ENCODE measurements around the gene SSBP4. TPM values are rescaled to one million over a fixed set of nuclear protein-coding genes. Genes with fewer than 3 reads are reported as not detected.

SSBP4 gene
- total and polyA plus RNA-seq, 9 of the 15 experiments (the other 6 are each of a cell fraction or from before 2014, with no cell fraction given) = 1.1 to 189 (median 39.0) TPM

DNA sequence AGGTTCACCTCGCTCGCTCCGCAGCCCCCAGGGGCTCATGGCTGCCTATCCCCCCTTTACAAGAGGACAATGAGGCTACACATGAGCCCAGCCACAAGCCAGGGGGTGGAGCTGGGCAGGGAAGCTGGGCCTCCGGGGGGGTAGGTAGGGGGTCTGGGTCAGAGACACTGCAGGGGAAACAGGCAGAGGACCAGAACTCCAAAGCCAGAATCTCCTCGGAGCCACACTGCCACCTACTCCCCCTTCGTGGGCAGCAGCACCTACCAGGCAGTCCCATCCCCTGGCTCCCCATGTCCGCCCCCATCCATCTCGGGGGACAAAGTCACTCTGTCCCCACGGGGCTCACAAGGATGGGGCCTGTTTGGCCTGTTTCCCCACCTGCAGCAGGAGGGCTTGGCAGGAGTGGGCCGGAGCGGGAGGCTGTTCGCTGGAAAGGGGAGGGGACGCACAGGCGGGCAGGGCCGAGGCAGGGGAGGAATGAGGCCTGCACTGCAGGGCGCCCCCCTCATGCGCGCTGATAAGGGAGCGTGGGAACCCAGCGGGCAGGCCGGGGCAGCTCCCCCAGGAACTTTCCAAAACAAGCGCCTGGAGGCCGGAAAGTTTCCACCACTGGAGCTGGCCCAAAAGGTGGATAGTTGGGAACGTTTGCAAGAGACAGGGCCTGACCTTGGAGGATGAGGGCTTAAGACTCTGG lies 19.3 kb downstream of the SSBP4 start (continued):
- TF ChIP-seq, protein P1, sequence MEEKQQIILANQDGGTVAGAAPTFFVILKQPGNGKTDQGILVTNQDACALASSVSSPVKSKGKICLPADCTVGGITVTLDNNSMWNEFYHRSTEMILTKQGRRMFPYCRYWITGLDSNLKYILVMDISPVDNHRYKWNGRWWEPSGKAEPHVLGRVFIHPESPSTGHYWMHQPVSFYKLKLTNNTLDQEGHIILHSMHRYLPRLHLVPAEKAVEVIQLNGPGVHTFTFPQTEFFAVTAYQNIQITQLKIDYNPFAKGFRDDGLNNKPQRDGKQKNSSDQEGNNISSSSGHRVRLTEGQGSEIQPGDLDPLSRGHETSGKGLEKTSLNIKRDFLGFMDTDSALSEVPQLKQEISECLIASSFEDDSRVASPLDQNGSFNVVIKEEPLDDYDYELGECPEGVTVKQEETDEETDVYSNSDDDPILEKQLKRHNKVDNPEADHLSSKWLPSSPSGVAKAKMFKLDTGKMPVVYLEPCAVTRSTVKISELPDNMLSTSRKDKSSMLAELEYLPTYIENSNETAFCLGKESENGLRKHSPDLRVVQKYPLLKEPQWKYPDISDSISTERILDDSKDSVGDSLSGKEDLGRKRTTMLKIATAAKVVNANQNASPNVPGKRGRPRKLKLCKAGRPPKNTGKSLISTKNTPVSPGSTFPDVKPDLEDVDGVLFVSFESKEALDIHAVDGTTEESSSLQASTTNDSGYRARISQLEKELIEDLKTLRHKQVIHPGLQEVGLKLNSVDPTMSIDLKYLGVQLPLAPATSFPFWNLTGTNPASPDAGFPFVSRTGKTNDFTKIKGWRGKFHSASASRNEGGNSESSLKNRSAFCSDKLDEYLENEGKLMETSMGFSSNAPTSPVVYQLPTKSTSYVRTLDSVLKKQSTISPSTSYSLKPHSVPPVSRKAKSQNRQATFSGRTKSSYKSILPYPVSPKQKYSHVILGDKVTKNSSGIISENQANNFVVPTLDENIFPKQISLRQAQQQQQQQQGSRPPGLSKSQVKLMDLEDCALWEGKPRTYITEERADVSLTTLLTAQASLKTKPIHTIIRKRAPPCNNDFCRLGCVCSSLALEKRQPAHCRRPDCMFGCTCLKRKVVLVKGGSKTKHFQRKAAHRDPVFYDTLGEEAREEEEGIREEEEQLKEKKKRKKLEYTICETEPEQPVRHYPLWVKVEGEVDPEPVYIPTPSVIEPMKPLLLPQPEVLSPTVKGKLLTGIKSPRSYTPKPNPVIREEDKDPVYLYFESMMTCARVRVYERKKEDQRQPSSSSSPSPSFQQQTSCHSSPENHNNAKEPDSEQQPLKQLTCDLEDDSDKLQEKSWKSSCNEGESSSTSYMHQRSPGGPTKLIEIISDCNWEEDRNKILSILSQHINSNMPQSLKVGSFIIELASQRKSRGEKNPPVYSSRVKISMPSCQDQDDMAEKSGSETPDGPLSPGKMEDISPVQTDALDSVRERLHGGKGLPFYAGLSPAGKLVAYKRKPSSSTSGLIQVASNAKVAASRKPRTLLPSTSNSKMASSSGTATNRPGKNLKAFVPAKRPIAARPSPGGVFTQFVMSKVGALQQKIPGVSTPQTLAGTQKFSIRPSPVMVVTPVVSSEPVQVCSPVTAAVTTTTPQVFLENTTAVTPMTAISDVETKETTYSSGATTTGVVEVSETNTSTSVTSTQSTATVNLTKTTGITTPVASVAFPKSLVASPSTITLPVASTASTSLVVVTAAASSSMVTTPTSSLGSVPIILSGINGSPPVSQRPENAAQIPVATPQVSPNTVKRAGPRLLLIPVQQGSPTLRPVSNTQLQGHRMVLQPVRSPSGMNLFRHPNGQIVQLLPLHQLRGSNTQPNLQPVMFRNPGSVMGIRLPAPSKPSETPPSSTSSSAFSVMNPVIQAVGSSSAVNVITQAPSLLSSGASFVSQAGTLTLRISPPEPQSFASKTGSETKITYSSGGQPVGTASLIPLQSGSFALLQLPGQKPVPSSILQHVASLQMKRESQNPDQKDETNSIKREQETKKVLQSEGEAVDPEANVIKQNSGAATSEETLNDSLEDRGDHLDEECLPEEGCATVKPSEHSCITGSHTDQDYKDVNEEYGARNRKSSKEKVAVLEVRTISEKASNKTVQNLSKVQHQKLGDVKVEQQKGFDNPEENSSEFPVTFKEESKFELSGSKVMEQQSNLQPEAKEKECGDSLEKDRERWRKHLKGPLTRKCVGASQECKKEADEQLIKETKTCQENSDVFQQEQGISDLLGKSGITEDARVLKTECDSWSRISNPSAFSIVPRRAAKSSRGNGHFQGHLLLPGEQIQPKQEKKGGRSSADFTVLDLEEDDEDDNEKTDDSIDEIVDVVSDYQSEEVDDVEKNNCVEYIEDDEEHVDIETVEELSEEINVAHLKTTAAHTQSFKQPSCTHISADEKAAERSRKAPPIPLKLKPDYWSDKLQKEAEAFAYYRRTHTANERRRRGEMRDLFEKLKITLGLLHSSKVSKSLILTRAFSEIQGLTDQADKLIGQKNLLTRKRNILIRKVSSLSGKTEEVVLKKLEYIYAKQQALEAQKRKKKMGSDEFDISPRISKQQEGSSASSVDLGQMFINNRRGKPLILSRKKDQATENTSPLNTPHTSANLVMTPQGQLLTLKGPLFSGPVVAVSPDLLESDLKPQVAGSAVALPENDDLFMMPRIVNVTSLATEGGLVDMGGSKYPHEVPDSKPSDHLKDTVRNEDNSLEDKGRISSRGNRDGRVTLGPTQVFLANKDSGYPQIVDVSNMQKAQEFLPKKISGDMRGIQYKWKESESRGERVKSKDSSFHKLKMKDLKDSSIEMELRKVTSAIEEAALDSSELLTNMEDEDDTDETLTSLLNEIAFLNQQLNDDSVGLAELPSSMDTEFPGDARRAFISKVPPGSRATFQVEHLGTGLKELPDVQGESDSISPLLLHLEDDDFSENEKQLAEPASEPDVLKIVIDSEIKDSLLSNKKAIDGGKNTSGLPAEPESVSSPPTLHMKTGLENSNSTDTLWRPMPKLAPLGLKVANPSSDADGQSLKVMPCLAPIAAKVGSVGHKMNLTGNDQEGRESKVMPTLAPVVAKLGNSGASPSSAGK (IDR thresholded peaks at IDR 0.05) = peak; percentile 27; the same call in 1 of the 2 replicates
- TF ChIP-seq SUPT5H (IDR thresholded peaks at IDR 0.05) = peak; percentile 52
- 0 out of 2 replicates have a peak, but pooled peaks have one; percentile 14 for TF ChIP-seq GMEB1 (CRISPR knock-in tag; IDR thresholded peaks at IDR 0.05)
- no peak for TF ChIP-seq BRD9 (IDR thresholded peaks at IDR 0.05; ENCODE audit: low read depth, partially characterized antibody)
- TF ChIP-seq, protein P2, sequence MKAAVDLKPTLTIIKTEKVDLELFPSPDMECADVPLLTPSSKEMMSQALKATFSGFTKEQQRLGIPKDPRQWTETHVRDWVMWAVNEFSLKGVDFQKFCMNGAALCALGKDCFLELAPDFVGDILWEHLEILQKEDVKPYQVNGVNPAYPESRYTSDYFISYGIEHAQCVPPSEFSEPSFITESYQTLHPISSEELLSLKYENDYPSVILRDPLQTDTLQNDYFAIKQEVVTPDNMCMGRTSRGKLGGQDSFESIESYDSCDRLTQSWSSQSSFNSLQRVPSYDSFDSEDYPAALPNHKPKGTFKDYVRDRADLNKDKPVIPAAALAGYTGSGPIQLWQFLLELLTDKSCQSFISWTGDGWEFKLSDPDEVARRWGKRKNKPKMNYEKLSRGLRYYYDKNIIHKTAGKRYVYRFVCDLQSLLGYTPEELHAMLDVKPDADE (conservative IDR thresholded peaks at IDR 0.05; ENCODE audit: control insufficient read depth, low read depth, low read length) = peak; percentile 68
- peak; percentile 91 for TF ChIP-seq HMGN3 (IDR thresholded peaks at IDR 0.05; ENCODE audit: borderline replicate concordance, extremely low read depth, insufficient read length, low read depth, low read length)
- TF ChIP-seq, protein P3, sequence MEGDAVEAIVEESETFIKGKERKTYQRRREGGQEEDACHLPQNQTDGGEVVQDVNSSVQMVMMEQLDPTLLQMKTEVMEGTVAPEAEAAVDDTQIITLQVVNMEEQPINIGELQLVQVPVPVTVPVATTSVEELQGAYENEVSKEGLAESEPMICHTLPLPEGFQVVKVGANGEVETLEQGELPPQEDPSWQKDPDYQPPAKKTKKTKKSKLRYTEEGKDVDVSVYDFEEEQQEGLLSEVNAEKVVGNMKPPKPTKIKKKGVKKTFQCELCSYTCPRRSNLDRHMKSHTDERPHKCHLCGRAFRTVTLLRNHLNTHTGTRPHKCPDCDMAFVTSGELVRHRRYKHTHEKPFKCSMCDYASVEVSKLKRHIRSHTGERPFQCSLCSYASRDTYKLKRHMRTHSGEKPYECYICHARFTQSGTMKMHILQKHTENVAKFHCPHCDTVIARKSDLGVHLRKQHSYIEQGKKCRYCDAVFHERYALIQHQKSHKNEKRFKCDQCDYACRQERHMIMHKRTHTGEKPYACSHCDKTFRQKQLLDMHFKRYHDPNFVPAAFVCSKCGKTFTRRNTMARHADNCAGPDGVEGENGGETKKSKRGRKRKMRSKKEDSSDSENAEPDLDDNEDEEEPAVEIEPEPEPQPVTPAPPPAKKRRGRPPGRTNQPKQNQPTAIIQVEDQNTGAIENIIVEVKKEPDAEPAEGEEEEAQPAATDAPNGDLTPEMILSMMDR (IDR thresholded peaks at IDR 0.05 in 2 of 3, conservative IDR thresholded peaks at IDR 0.05 in 1 of 3; ENCODE audit: insufficient read depth in 2 of 3, low read depth in 1 of 3, low read length in 3 of 3) = peak in 1 of 3 experiments; percentile 12; a peak in 1 of 6 replicates
- peak; percentile 55; the same call in 1 of the 2 replicates for TF ChIP-seq SAFB (IDR thresholded peaks at IDR 0.05; ENCODE audit: borderline replicate concordance, low read depth, low read length)
- TF ChIP-seq CHD4 (IDR thresholded peaks at IDR 0.05; ENCODE audit: insufficient read depth, insufficient replicate concordance, low read depth, low read length, poor library complexity, severe bottlenecking) = no peak

All from K562 (cell line).